ENCODE measurements around the gene OSM. TPM values are rescaled to one million over a fixed set of nuclear protein-coding genes. Genes with fewer than 3 reads are reported as not detected.
A peak's percentile ranks its signal among the peaks of the same experiment; 100 is the strongest.

OSM gene
- total RNA-seq, 6 donors from 2014 or later = 0.98 to 11.7 (median 5.1) TPM

- Histone ChIP-seq H3K27ac (peak overlapping the region in 3 of 4 donors; percentile 48 to 73 (median 67)), H3K4me3 (no peak overlapping the region), H3K9me3 (no peaks in the 10 kb centered on the region), H3K4me1 (peaks cover 16 to 29% (median 21%) of the 10 kb centered on the region in 4 donors), H3K36me3 (no peaks in the 10 kb centered on the region), H3K27me3 (no peaks in the 10 kb centered on the region)
- ATAC-seq (ENCODE audit: low FRiP score in 2 of 2) = peak in 1 of 2 donors; percentile 69
- no peak for DNase-seq
- TF ChIP-seq CTCF (IDR thresholded peaks at IDR 0.05) (no peak), POLR2A (IDR thresholded peaks at IDR 0.05) (peak in 1 of 4 donors; percentile 42)
- 46 to 54% methylated on average over 13 to 14 of the region's 14 CpGs for WGBS, 2 donors
Measured at GRCh38 chr22:30277547-30278344, 11.1 kb upstream of the OSM start.

GRCh38 chr22:30276039-30276438, 9.4 kb upstream of the OSM start:
- peaks cover 13 to 24% (median 20%) of the 10 kb centered on the region in 4 donors for H3K4me1 ChIP-seq
- no peak overlapping the region for H3K4me3 ChIP-seq
- no peak for TF ChIP-seq EP300 (IDR thresholded peaks at IDR 0.05)
- no peak for TF ChIP-seq POLR2AphosphoS5 (IDR thresholded peaks at IDR 0.05)
- no peak for TF ChIP-seq CTCF (IDR thresholded peaks at IDR 0.05)
- no peak for TF ChIP-seq POLR2A (IDR thresholded peaks at IDR 0.05)
- no peaks in the 10 kb centered on the region for H3K9me3 ChIP-seq
- WGBS, 2 donors = 46 to 61% methylated on average over 8 of the region's 8 CpGs
- no peak for ATAC-seq (ENCODE audit: low FRiP score in 2 of 2)
- no peaks in the 10 kb centered on the region for H3K27me3 ChIP-seq
- no peak for DNase-seq
- H3K36me3 ChIP-seq = no peaks in the 10 kb centered on the region
- no peak overlapping the region for H3K27ac ChIP-seq

GRCh38 chr22:30275625-30276024, 9.0 kb upstream of the OSM start:
- Histone ChIP-seq H3K4me3 (no peak overlapping the region), H3K4me1 (peaks cover 13 to 24% (median 20%) of the 10 kb centered on the region in 4 donors), H3K9me3 (no peaks in the 10 kb centered on the region), H3K36me3 (no peaks in the 10 kb centered on the region), H3K27ac (no peak overlapping the region), H3K27me3 (no peaks in the 10 kb centered on the region)
- ATAC-seq (ENCODE audit: low FRiP score in 2 of 2) = no peak
- DNase-seq = no peak
- no peak for TF ChIP-seq POLR2AphosphoS5 (IDR thresholded peaks at IDR 0.05)
- no peak for TF ChIP-seq EP300 (IDR thresholded peaks at IDR 0.05)
- TF ChIP-seq CTCF (IDR thresholded peaks at IDR 0.05) = no peak
- TF ChIP-seq POLR2A (IDR thresholded peaks at IDR 0.05) = no peak
- 65 to 76% methylated on average over 6 to 8 of the region's 8 CpGs for WGBS, 2 donors

- H3K9me3 ChIP-seq = no peaks in the 10 kb centered on the region
- no peaks in the 10 kb centered on the region for H3K27me3 ChIP-seq
- TF ChIP-seq POLR2AphosphoS5 (IDR thresholded peaks at IDR 0.05) = no peak
- no peak overlapping the region for H3K4me3 ChIP-seq
- H3K4me1 ChIP-seq = peaks cover 10 to 17% (median 14%) of the 10 kb centered on the region in 4 donors
- DNase-seq = no peak
- H3K27ac ChIP-seq = peak overlapping the region in 1 of 4 donors; percentile 26
- no peak for ATAC-seq (ENCODE audit: low FRiP score in 2 of 2)
- H3K36me3 ChIP-seq = no peaks in the 10 kb centered on the region
- WGBS, 2 donors = 86 to 91% methylated on average over 9 of the region's 9 CpGs
Measured at GRCh38 chr22:30274437-30274812, 7.8 kb upstream of the OSM start.

- H3K4me3 ChIP-seq = no peak overlapping the region
- ATAC-seq (ENCODE audit: low FRiP score in 2 of 2) (no peak), DNase-seq (no peak)
- H3K4me1 ChIP-seq = peaks cover 10 to 14% (median 11%) of the 10 kb centered on the region in 4 donors
- H3K27ac ChIP-seq = peak overlapping the region in 1 of 4 donors; percentile 49
- H3K36me3 ChIP-seq = no peaks in the 10 kb centered on the region
- no peaks in the 10 kb centered on the region for H3K9me3 ChIP-seq
- TF ChIP-seq POLR2A (IDR thresholded peaks at IDR 0.05) (no peak), POLR2AphosphoS5 (IDR thresholded peaks at IDR 0.05) (no peak), EP300 (IDR thresholded peaks at IDR 0.05) (no peak), CTCF (IDR thresholded peaks at IDR 0.05) (no peak)
- H3K27me3 ChIP-seq = no peaks in the 10 kb centered on the region
- WGBS, 2 donors = 60 to 64% methylated on average over 10 of the region's 10 CpGs
Measured at GRCh38 chr22:30273711-30274436, 7.2 kb upstream of the OSM start.
